GM21723 (cell line): ENCODE measurements around the gene CSNK2A1.
"Not testable (repeated sequence)": the region's sequence is repeated elsewhere in the genome, so short reads cannot be mapped to it uniquely, and the experiment has no call there.

ENCODE experiments used
- ATAC-seq: cut with Tn5 transposase; IDR thresholded peaks from one replicate; pipeline ENCODE4 v1.9.1; 2021; ENCODE audit warnings: mild to moderate bottlenecking, moderate library complexity; ENCODE audit not compliant: unreplicated experiment

Gene CSNK2A1

DNA sequence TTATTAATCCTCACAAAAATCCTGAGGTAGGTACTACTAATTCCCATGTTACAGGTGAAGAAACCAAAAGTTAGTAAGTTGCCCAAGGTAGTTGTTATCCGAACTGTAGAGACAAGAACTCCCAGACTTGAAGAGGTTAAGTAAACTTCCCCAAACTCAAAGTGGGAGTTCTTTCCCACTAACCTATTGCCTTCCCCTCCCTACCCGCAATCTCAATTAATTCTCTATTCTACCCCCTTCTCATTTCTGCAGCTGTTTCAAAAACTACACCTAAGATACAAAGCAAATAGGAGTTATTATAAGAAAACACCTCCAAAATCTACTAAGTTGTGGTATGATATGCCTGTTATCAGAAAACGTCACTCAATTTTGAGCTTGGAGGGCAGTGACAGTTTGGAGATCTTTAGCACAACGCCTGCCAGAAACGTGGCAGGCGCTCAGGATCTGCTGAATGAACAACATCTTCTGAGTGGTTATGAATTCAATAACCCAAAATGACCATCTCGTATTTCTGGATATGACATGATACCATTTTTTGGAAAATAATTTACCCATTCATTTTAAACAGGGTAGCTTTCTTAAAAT is 7.1 kb downstream of the CSNK2A1 start:
- ATAC-seq: no peak

GRCh38 chr20:535958-536357 is 7.6 kb downstream of the CSNK2A1 start:
- ATAC-seq: no peak

DNA sequence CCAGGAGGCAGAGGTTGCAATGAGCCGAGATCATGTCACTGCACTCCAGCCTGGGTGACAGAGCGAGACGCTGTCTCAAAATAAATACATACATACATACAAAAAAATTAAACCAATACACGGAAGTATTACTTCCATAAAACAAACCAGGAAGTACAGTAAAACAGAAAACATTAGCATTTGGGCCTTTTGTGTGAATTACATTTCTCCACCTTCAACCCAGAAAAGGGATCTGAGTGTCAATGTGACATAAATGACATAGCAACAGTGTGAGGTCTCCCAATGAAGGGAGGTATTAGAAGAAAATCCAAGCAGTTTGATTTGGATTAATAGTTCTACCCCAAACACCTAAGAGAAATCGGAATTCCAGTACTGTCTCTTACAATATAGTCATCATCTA is 10.1 kb downstream of the CSNK2A1 start:
- ATAC-seq: no peak

GRCh38 chr20:532530-532929 is 11.1 kb downstream of the CSNK2A1 start:
- no peak for ATAC-seq

DNA sequence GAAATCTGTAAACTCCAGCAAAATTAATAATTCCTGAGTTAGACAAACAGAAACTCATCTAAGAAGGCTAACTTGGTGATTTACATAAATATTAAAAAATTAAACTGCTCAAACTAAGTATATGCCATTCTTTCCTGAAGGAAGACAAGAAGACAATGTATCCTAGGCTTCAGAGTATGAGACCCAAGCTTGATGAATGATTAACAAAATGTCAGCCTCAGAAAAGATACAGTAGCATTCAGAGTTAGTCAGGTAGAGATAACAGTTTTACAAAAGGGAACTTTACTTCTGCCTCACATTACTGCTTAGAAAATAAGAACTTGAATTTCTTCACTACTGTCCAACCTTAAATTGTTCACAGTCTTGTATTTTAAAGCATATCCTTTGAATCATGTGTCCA is 12.0 kb downstream of the CSNK2A1 start:
- ATAC-seq: no peak

GRCh38 chr20:530321-530720 is 13.3 kb downstream of the CSNK2A1 start:
- ATAC-seq: no peak

DNA sequence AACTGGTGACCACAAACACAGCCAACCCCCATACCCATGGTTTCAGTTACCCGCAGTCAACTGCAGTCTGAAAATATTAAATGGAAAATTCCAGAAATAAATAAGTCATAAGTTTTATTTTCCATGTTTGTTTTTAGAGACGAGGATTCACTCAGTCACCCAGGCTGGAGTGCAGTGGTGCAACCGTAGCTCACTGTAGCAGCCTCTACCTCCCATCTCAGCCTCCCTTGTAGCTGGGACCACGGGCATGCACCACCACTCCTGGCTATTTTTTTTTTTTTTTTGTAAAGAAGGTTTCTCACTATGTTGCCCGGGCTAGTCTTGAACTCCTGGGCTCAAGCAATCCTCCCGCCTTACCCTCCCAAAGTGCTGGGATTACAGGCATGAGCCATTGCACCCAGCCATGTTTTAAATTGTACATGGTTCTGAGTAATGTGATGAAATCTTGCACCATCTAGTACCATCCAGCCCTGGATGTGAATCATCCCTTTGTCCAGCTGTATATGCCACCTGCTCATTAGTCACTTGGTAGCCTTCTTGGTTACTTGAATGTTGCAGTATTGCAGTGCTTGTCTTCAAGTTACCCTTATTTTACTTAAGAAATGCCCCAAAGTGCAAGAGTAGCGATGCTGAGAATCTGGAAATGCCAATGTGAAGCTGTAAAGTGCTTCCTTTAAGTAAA is 14.5 kb downstream of the CSNK2A1 start:
- ATAC-seq: no peak

- no peak for ATAC-seq
These were observed 16.1 kb downstream of the CSNK2A1 start for GRCh38 chr20:527571-527886.

DNA sequence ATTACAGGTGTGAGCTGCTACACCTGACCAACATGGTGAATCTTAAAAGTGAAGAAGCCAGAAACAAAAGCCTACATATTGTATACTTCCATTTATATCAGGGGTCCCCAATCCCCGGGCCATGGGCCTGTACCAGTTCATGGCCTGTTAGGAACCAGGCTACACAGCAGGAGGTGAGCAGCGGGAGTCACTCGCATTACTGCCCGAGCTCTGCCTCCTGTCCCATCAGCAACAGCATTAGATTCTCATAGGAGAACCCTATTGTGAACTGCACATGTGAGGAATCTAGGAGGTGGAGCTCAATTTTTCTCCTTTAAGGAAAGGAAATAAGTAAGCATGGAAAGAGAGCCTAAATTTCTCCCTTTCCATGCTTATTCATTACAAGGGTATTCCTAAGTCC is 21.7 kb downstream of the CSNK2A1 start:
- no peak for ATAC-seq

- no peak for ATAC-seq
These were observed 23.6 kb downstream of the CSNK2A1 start for GRCh38 chr20:519999-520398.

- ATAC-seq: no peak
These were observed 26.4 kb downstream of the CSNK2A1 start for GRCh38 chr20:517221-517620.

GRCh38 chr20:516799-517198 is 26.8 kb downstream of the CSNK2A1 start:
- ATAC-seq: no peak

- no peak for ATAC-seq
These were observed 27.9 kb downstream of the CSNK2A1 start for GRCh38 chr20:515696-516095.

DNA sequence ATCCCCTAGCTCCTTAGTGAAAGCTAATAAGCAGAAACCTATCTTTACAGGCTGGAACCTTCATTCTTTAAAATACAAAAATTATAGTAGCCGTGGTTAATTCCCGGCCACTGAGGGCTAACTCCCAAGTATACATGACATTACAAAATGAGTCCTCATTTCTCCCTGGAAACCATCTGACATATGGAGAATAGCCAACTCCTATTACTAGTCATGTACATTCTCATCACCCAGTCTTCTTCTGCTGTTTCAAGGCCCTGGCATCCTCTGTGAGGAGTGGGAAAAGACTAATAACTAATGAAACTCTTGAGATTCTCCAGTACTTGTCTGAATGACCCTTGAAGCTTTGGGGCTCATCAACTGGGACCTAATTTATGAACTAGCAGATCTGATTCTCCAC is 30.2 kb downstream of the CSNK2A1 start:
- ATAC-seq: no peak

DNA sequence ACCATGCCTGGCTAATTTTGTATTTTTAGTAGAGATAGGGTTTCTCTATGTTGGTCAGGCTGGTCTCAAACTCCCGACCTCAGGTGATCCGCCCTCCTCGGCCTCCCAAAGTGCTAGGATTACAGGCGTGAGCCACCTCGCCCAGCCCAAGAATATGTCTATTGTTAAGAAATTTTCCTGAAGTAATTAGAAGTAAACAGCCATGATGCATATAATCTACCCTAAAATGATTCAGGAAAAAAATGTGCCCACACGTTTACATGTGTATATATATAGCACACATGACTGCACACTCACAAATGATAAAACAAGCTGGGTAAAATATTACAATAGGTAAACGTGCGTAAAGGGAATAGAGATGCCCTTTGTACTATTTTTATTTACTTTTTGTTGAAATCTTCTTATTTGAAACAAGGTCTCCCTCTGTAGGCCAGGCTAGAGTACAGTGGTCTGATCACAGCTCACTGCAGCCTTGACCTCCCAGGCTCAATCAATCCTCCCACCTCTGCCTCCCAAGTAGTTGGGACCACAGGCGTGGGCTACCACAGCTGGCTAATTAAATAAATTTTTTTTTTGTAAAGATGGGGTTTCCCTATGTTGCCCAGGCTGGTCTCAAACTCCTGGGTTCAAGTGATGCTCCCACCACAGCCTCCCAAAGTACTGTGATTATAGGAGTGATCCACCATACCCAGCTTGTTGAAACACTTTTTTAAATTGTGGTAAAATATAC is 33.1 kb downstream of the CSNK2A1 start:
- ATAC-seq: not testable (repeated sequence)

GRCh38 chr20:508364-508787 is 35.2 kb downstream of the CSNK2A1 start:
- not testable (repeated sequence) for ATAC-seq

DNA sequence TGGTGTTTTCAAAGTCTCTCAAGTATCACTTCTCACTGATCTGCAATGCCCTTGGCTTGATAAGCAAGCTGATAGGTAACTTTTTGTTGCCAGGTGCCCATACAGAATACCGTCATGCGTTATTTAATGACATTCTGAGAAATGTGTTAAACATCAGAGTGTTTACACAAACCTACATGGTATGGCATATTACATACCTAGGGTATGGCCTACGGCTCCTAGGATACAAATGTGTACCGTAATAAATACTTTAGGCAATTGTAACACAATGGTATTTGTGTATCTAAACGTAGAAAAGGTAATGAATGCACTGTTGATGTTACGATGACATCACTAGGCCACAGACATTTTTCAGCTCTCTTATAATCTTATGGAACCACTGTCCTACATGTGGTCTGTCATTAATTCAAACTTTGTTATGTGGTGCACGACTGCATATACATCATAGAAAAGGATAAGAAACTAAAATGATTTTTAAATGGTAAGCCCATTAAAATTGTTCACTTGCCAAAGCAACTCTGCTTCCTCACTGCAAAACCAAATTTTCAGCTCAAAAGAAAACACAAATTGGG is 35.7 kb downstream of the CSNK2A1 start:
- ATAC-seq: no peak

DNA sequence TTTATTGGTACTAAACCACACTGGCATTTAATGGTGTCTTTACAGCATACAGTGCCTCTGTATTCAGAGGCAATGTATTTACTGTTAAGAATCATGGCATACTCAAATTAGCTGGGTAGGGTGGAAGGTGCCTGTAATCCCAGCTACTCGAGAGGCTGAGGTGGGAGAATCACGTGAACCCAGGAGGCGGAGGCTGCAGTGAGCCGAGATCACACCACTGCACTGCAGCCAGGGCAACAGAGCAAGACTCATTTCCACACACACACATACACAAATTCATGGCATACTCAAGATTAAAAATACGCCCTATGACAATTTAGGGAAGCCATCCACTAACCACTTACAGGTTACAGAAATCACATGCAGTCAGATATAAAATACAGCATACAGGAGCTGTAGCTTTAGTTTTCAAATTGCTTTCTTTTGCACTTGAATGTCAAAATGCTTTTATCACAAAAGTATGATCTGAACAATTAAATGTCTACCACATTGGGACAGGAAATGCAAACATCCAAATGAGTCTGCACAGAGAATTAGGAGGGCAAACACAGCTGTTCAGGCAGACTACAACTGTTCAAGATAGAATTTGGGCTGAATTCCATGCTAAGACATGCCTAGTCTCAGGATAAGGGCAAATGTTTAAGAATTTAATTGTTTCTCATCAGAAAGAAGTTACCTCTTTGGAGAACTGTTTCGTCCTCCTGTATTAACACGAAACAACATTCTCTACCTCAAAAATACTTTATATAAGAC is 36.4 kb downstream of the CSNK2A1 start:
- no peak for ATAC-seq

DNA sequence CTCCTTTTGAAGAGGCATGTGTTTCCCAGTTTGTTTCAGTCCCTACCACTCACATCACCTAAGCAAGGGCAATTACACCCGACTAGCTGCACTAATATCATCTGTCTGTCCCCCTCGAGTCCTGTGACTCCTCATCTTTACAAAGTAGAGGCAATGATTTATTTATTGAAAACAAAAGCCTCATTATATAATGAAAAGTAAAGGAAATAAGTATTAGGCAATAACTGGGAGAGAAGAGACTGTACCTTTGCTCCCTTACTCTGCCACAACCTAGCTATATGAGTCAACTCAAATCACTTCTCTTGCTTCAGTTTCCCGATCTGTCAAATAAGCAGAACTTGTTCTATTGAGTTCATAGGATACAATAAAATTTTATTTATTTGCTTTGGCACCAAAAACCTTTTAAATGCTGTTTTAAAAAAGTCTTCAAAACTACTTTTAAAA is 38.9 kb downstream of the CSNK2A1 start:
- no peak for ATAC-seq

- no peak for ATAC-seq
These were observed 40.4 kb downstream of the CSNK2A1 start for GRCh38 chr20:503048-503737.

- no peak for ATAC-seq
These were observed 45.6 kb downstream of the CSNK2A1 start for GRCh38 chr20:497979-498378.
